H54 (cell line): ENCODE measurements around the gene LIMA1.

Experiments used
- DNase-seq: peaks from one replicate; pipeline ENCODE4 v3.0.0; 2011; ENCODE audit warnings: low spot score, mixed read lengths; ENCODE audit not compliant: insufficient read length
- FAIRE-seq: peaks from 3 replicates; lab custom pipeline; 2011; peaks lifted over from hg19 to GRCh38; lab: Jason Lieb, UNC
- POLR2A ChIP-seq: IDR thresholded peaks from 2 replicates; pipeline ENCODE4 v1.6.1; 2011; ENCODE audit warnings: low read depth, mild to moderate bottlenecking, low read length

Gene LIMA1

GRCh38 chr12:50187084-50187900 lies 96.0 kb downstream of the LIMA1 start:
- DNase-seq (no peak), FAIRE-seq (no peak)
- no peak for TF ChIP-seq POLR2A

GRCh38 chr12:50186681-50187080 lies 96.6 kb downstream of the LIMA1 start:
- DNase-seq = no peak
- TF ChIP-seq POLR2A = no peak
- no peak for FAIRE-seq

- no peak for DNase-seq
- peak; percentile 45 for FAIRE-seq
- no peak for TF ChIP-seq POLR2A
Measured at GRCh38 chr12:50185970-50186663, 97.2 kb downstream of the LIMA1 start.

GRCh38 chr12:50185301-50185895 lies 97.9 kb downstream of the LIMA1 start:
- DNase-seq = no peak

GRCh38 chr12:50184261-50184660 lies 99.1 kb downstream of the LIMA1 start:
- no peak for FAIRE-seq
- no peak for DNase-seq
- TF ChIP-seq POLR2A = no peak

More at GRCh38 chr12:50185301-50185895, 97.9 kb downstream of the LIMA1 start:
- TF ChIP-seq POLR2A = no peak
- no peak for FAIRE-seq

- FAIRE-seq (no peak), DNase-seq (no peak)
- TF ChIP-seq POLR2A = no peak
Measured at GRCh38 chr12:50182461-50182860, 100.9 kb downstream of the LIMA1 start.

- DNase-seq (no peak), FAIRE-seq (no peak)
- no peak for TF ChIP-seq POLR2A
Measured at GRCh38 chr12:50181691-50182090, 101.6 kb downstream of the LIMA1 start.

- no peak for TF ChIP-seq POLR2A
- FAIRE-seq (no peak), DNase-seq (no peak)
Measured at GRCh38 chr12:50175716-50176026, 107.6 kb downstream of the LIMA1 start.

- TF ChIP-seq POLR2A = no peak
- no peak for DNase-seq
- peak; percentile 65 for FAIRE-seq
Measured at GRCh38 chr12:50174971-50175715, 108.2 kb downstream of the LIMA1 start.

- FAIRE-seq = peak; percentile 90
- peak; percentile 74 for TF ChIP-seq POLR2A
- DNase-seq = peak; percentile 95
Measured at GRCh38 chr12:50167049-50167828, 116.1 kb downstream of the LIMA1 start, which contains the start of gene CERS5. Gene CERS5, minus strand, starts transcription at chr12:50167369. Its CDS starts 72 bp downstream, at chr12:50167297.

- DNase-seq (no peak), FAIRE-seq (no peak)
- no peak for TF ChIP-seq POLR2A
Measured at GRCh38 chr12:50166799-50167048, 116.6 kb downstream of the LIMA1 start.

- FAIRE-seq = no peak
- TF ChIP-seq POLR2A = no peak
- DNase-seq = no peak
Measured at GRCh38 chr12:50164963-50165362, 118.4 kb downstream of the LIMA1 start.

- no peak for TF ChIP-seq POLR2A
- DNase-seq = no peak
- no peak for FAIRE-seq
Measured at GRCh38 chr12:50162230-50162629, 121.1 kb downstream of the LIMA1 start.

- no peak for TF ChIP-seq POLR2A
- no peak for FAIRE-seq
- DNase-seq = no peak
Measured at GRCh38 chr12:50160643-50161042, 122.7 kb downstream of the LIMA1 start.
